Activated CD4-positive, alpha-beta T cell treated with anti-CD3 and anti-CD28 coated beads, Interleukin-2, amount 50 U/mL, for 48 hours (primary cell): ENCODE results near the gene CLSTN2.

Experiments used
- DNase-seq, 2 experiments: peaks; one replicate each; pipeline ENCODE4 v3.0.0-alpha.2; 2020

CLSTN2 gene

DNA sequence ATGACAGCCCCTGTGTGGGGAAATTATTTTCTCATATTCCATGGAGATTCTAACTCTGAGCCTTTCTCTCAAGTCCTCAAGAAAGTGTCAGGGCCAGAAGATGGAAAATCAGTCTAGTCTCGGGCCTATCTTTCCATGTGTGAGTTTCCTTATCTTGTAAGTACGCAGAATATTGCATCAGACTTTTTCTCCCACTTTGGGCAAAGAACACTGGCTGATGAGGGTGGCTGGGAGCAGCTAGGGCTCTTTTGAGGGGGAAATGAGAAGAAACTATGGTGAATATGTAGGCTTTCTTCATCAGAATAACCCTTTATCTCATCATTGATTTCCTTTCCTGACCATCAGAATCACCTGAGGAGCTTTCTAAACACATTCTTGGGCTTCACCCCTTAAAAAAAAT is 264.0 kb downstream of the CLSTN2 start:
- DNase-seq, result no peak

DNA sequence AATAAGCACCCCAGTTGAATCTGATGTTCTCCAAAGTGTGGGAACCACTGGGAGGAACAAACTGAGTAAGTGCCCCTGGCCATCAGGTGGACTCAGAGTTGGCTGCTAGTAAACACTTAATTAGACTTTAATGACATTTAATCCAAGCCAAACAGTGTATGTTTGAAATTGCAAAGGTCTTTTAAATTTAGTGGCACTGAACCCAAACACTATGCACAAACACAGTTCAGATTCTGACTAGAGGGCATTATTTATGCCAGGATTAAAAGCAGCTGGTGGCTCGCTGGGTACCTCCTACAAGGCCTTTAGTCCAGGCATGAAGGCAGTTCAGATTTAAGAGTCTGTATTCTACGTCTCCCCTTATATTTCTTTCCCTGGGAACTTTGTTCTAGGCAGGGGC is 264.8 kb downstream of the CLSTN2 start:
- no peak for DNase-seq

DNA sequence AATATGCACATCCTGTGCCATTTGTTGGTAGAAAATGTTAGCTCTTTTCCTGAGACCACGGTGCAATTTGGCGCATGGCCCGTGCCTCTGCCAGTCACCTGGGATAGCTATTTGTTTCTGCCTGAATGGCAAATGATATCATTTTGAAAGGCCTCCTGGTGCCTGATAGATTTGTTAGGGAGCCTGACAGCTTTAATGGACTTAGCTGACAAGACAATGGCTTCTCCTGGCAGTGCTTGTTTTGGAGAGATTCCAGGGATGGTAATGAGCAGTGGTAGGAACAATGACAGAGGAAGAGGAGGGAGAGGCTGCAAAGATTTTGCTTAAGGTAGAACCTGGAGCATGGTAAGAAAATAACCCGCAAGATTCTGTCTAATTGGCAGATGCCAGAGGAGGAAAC is 268.5 kb downstream of the CLSTN2 start:
- no peak for DNase-seq

DNA sequence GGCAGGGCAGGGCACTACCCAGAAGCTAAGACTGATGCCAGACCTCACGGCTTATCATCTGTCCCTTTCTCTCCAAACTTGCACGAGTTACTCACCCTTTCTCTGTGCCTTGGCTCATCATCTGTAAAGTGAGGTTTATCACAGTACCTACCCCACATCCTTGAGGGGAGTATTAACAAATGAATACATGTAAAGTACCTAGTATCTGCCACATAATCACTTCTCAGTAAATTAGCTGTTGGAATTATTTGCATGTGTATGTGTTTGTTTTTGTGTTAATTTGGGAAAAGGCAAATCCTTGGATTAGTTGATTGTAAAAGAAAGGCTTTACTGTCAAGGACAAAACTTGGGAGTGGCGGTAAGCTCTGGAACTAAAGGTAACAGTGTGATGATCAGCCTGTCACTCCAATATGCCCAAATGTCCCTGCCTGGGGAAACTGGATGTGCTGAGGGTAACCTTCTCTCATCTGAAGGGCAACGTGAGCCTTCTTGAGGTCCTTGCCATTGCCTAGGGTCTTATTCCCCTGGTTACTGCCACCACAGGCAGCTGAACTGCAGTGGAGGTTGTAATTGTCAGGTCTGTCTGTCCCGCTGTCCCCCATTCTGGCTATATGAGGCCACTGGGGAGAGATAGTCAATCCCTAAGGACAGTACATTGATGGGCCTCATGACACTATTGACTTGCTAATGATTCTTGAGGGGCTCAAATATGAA is 269.4 kb downstream of the CLSTN2 start:
- no peak for DNase-seq

- no peak for DNase-seq
Observed at GRCh38 chr3:140205598-140205997, 270.6 kb downstream of the CLSTN2 start.

DNA sequence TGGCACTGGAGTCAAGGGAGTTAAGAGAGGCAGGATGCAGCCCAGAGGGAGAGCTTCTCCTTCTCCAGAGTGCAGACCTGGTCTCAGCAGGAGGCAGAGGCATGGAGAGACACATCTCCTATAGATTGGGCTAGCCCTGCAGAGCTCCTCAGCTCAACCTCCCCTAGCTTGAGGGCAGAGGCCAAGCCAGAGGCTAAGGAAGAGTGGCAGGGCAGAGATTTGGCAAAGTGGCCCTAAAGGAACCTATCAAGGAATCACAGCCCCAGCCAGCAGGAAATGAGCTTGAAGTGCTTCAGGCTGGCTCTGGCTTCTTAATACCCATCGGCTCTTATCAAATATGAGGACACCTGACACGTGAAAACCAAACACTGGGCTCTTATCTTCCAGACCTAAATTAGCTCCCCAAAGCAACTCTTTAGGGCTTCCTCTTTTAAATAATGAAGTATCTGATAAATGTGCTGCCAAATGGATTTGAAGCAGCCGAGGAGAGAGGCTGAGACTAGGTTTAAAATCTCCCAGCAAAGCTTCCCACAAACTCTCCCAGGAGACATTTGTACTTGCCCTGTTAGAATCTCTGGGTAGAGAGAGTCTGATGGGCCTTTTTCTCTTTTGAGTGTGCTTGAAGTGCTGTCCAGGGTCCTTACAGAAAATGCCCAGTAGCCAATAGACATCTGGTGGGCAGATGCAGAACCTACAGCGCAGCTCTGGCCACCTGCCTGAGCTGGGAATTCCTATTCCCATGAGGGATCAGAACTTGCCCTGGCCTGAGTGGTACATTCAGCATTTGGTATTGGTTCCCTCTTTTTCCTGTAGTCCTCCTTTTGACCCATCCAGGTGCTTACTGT is 271.4 kb downstream of the CLSTN2 start:
- no peak for DNase-seq

DNA sequence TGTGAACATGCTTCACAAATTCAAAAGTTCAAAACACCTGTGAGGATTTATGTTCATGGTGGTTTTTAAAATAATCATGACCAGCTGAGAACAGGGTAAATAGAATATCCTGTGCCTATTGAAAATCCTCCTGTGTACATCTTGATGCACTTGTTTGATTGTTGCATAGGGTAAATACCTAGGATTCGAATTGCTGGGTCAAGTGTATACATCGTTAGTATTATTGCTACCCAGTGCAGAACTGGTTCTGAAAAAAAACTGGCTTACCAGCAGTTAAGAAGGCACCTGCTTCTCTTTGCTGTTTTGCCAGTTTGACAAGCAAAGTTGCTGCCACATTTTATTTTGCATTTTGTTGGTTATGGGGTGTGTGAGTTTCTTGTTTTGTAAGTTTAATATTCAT is 272.6 kb downstream of the CLSTN2 start:
- no peak for DNase-seq

DNA sequence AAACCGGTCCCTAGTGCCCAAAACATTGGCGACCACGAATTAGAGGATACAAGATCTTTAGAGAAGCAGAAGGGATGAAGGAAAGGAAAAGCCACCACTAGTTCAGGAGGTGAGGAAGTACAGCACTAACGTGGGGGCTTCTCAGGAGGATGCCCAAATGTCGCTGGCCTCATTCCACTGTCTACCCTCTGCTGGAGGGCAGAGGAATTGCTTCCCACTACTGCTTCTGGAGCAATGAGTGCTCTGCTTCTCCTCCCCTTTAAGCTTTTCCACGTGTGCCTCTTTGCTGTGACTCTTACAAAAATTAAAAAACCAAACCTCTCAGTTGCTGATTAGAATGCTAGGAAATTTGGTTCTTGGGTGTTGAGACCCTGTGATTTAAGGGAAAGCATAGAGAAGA is 281.3 kb downstream of the CLSTN2 start:
- DNase-seq, result no peak

GRCh38 chr3:140219291-140219690 is 284.3 kb downstream of the CLSTN2 start:
- no peak for DNase-seq

DNA sequence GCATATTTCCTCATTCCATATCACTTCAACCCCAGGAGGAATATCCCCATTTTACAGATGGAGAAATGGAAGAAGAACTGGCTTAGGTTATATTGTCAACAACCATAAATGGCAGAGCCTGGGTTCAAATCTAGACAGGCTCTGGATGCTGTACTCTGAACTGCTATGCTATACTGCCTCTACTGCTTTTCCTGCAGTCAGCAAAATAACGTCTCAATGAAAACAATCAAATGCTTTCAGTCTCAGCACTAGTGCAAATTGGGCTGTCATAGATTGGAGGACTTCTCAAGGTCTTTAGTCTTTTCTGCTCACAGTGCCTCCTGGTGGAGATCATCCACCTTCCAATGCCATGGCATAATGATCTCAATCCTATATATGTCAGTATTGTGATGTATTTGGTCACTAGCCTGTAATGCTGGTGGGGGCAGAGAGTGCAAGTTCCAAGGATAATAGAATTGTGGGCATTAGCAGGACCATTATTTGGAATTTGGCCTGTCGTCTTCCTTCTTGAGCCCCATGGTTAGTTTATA is 285.0 kb downstream of the CLSTN2 start:
- DNase-seq, result no peak

DNA sequence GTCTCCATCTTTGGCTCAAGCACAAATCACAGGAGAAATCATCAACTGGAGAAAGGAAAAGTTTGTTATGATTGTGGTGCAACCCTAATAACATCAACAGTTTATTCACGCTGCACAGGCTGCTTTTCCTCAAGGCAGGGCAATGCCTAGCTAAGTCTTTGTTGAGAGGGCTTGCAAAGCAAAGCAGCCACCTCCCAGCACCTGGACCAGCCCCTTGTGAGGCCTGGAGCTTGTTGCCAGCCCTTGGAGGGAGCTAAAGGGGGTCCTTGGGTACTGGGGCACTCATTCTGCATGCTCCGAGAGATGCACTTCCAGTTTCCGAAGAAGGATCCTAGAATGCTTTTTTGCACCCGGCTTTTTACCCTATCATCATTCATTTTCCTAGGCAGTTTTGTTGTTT is 288.2 kb downstream of the CLSTN2 start:
- DNase-seq, result no peak

- DNase-seq, result no peak
Observed at GRCh38 chr3:140223631-140224030, 288.6 kb downstream of the CLSTN2 start.

- DNase-seq, result no peak
Observed at GRCh38 chr3:140224307-140224706, 289.3 kb downstream of the CLSTN2 start.

DNA sequence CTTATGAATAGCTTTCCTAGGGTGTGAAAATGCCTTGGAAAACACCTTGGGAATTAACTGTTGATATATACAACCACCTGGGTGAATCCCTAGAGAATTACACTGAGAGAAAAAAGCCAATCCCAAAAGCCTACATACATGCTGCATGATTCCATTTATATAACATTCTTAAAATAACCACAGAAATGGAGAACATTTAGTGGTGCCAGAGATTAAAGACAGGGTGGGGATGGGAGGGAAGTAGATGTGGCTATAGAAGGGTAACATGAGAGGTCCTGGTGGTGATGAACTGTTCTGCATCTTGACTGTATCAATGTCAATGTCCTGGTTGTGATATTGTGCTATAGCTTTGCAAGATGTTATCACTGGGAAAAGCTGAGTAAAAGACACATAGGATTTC is 291.0 kb downstream of the CLSTN2 start:
- DNase-seq, result no peak

- DNase-seq, result no peak
Observed at GRCh38 chr3:140233702-140234101, 298.7 kb downstream of the CLSTN2 start.

- no peak for DNase-seq
Observed at GRCh38 chr3:140234256-140234655, 299.3 kb downstream of the CLSTN2 start.

GRCh38 chr3:140236836-140237501 is 302.0 kb downstream of the CLSTN2 start:
- DNase-seq, result no peak

DNA sequence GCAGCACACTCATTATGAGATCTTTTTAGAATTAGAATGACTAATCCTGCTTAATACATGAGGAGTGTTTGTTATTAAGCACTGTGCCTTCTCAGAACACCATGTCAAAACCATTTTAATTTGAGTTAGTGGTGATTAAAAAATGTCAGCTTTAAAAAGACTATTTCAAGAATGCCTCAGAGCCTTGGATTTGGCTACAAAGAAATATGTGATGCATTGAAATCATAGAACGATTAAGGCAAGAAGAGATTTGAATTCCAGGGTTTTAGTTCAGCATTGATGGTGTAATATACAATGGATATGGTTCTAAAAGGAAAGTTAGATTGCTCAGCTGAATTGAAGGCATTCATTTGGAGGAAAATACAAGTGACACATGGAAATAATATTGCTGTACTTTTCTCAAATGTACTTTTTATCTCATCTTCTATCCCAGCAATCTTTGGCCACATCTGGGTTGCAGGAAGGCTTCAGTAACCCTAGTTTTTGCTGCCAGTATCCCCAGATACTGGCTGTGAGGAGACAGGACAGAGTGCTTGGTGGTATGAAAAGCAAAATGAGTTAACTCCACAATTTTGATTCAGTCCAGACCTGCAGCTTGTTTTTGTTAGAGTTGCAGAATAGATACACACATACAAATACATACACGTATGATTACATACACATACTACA is 303.8 kb downstream of the CLSTN2 start:
- DNase-seq, result no peak

DNA sequence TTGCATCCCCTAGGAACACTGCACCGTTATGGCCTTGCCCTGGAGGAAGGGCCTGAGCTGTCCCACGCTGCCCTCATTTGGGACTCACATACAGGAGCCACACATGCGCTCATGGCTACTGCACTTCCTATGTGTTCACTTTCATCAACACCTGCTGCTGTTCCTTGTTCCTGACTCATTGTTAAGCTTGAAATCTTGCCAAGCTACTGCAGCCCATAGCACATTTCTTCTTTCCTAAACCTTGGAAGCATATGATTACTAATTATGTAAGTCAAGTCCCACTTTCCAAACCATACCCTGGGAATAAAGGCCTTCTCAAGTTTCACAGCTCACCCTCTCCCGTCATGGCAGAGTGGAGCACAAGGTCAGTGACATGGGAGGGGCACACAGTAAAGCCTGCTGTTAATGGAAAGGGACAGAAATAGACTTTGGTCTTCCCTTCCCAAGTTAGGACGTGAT is 307.9 kb downstream of the CLSTN2 start:
- DNase-seq, result no peak

- DNase-seq, result no peak
Observed at GRCh38 chr3:140243575-140243974, 308.6 kb downstream of the CLSTN2 start.

- no peak for DNase-seq
Observed at GRCh38 chr3:140244893-140245292, 309.9 kb downstream of the CLSTN2 start.

DNA sequence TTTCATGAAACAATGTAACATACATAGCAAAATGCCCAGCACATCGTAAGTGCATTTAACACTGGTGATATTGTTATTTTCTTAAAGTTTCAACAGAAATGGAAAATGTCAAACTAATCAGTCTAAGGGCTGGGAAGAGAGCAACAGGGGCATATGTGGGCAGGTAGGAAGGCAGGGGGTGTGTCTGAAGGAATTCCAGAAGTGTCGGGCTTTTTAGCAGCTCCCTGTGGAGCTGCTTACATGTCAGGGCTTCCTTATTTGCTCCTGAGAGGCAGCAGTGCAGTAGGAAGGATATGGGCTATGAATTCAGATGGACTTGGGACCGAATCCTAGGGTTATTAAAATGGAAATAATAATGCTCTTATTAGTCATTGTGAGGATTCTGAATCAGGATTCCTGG is 311.6 kb downstream of the CLSTN2 start:
- no peak for DNase-seq

DNA sequence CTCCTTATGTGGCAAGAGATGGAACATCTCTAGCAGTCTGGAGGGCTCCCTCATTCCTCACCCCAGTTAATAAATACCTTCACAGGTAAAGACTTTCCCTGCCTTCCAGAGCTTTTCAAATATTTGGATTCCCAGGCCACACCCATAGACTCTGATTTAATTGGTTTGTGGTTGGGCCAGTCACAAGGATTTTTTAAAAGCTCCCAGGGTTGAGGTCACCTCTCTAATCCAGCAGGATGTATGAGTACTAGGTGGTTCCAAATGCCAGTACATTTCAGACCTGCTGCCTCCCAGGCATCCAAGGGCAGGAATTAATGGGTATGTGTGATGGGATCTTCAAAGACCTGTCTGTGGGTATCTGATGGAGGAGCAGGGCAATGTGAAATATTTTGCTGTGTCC is 312.8 kb downstream of the CLSTN2 start:
- DNase-seq, result no peak
